ENCODE results near the gene SHD. TPM values are rescaled to one million over a fixed set of nuclear protein-coding genes. Genes with fewer than 3 reads are reported as not detected.

The SHD gene
- total RNA-seq, 1 experiment from 2014 or later = not detected

DNA sequence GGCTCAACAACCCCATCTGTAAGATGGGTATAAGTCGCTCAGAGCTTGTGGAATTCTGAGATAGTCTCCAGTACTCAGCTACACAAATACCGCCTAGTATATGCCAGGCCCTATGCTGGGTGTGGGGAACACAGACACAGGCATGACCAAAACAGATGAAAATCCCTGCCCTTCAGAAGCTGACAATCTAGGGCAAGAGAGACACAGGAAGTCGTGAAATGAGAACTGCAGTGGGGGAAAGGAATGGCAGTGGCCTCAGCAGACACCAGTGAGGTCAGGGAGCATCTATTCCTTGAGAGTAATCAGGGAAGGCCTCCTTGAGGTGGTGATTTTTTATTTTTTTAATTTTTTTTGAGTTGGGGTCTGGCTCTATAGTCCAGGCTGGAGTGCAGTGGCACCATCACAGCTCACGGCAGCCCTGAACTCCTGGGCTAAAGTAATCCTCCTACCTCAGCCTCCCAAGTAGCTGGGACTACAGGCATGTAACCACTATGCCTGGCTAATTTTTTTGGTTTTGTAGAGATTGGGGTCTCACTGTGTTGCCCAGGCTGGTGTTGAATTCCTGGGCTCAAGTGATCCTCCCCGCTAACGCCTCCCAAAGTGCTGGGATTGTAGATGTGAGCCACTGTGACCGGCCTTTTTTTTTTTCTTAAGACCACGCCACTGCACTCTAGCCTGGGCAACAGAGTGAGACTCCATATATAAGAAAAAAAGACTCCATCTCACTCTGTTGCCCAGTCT is 19.9 kb downstream of the SHD start:
- DNase-seq (ENCODE audit: low read depth) = no peak

DNA sequence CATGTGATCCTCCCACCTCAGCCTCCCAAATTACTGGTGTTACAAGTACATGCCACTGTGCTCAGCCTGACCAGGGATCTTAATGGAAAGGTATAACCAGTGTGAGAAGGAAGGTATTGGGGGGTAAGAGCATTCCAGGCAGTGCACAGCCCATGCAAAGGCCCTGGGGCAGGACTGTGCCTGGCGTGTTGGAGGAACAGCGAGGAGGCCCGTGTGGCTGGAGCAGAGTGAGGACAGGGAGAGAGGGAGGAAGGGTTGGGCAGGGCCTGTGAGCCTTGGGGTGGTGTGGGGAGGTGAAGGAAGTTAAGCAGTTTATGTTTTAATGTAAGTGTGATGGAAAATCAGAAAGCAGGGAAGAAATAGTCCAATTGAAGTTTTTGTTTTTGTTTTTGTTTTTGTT is 21.5 kb downstream of the SHD start:
- DNase-seq (ENCODE audit: low read depth) = no peak

DNA sequence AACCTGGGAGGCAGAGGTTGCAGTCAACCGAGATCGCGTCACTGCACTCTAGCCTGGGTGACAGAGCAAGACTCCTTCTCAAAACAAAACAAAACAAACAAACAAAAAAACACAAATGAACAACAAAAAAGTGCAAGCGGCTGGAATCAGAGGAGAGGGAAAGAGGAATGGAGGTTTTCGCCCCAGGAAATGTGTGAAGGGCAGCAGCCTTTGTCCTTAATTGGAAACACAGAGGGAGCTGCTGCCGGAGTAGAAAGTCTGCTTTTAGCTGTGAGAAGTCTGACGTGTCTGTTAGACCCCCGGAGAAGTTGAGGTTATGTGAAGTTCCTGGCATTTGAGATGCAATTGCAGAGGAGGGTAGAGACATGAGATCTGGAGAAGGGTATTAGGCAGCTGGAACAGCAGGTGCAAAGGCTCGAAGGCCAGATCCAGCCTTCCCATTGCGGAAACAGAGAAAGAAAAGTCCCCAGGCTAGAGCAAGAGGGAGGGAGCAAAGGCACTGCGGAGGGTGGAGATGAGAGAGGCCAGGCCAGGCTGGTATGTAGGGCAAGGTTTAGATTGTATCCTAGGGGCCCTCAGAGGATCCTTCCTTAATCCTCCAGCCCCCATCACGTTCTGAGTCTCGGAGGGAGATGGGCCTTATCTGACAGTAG is 22.6 kb downstream of the SHD start:
- no peak for DNase-seq (ENCODE audit: low read depth)

DNA sequence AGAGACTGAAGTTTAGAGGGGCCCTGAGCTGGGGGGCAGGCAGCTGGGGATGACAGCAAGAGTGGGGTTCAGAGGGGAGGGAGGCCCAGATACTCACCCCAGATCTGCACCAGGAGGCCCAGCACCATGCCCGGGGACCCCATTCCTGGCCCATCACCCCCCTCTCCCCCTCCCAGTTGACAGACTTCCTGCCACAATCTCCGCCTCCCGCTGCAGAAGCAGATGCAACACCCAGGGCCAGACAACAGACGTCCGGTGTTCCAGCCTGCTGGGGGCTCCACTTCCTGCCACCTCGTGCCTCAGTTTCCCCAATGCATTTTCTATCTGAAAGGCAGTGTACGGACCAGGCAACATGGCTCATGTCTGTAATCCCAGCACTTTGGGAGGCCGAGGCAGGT is 23.2 kb downstream of the SHD start, which contains the start of gene TMIGD2:
Gene TMIGD2, minus strand, starts transcription at position 147 of the 398 bp plus-strand sequence. Its CDS starts 4 bp downstream, at position 143.
- no peak for DNase-seq (ENCODE audit: low read depth)

DNA sequence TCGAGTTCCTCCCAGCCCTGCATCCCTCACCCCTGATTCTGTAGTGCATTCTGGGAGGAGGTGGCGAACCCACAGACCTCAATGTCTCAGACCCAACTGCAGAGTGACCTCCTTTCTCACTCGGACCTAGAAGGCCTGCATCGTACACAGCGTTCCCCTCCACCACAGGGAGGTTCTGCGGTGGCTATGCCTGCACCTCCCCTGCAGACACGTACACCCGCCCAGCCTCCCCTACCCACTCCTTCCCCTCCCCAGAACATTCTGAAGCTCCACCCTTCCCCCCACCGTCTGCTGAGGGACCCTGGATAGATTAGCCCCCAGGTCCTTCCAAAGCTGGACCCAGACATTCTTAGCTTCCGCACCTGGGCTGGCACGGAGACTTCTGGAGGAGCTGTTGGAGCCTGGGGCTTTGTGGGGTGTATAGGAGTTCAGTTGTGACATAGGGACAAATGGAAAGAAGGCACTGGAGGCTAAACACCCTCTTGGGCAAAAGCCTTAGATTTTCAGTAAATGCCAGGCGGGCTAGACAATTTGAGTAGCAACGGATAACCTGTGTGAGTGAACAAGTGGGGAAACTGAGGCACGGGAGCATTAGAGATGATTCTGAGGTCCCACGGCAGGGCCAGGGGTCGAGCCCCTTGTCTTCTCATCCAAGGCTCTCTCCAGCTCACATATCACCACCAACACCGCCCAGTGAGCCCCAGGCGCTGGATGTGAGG is 24.9 kb downstream of the SHD start:
- DNase-seq (ENCODE audit: low read depth) = no peak

DNA sequence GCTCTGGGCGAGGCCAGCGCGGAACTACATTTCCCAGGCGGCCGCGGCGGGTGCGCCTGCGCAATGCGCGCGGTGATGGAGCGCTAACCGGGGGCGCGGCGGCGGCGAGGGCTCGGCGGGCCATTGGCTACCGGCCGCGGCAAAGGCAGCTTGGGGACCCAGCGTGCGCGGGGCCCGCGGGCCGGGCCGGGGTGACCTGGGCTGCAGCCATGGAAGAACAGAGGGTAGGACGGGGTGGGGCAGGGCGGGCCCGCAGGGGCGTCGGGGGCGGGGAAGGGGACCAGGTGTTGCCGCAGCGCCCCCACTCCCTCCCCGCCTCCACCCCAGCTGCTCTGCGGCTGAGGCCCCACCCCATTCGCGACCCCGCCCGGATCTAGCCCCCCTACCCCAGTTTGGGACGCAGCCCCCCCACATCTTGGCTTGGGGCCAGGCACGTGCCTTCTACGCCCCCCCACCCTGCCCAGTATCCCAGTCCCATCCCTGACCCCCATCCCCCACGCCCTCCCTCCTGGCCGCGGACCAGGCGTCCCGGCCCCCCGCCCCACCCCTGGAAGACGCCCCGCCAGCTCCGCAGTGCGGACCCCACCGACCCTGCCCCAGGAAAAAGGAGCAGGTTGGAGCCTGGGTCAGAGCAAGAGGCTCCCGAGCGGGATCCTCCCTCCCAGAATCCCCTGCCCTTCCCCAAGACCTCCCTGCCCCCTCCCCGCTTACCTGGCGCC is 25.6 kb downstream of the SHD start, which contains the start of gene FSD1:
Gene FSD1, plus strand, starts transcription at position 61 of the 719 bp plus-strand sequence. Its CDS starts 149 bp downstream, at position 210.
- DNase-seq (ENCODE audit: low read depth) = peak; percentile 66

DNA sequence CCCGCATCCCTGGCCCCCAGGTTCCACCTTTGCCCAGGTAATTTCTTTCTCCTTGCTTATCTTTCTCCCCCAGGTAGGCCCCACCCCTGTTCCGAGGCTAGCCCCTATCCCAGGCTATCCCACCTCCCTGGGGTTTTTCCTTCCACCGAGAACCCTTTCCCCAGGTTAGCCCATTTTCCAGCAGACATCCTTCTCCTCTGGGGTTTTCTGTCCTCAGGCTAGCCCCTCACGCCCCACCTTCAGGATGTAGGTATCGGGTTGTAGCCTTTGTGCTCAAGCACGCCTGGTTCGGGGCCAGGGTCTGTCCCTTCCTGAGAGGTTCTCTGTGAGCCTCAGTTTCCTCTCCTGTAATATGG is 26.2 kb downstream of the SHD start:
- no peak for DNase-seq (ENCODE audit: low read depth)

DNA sequence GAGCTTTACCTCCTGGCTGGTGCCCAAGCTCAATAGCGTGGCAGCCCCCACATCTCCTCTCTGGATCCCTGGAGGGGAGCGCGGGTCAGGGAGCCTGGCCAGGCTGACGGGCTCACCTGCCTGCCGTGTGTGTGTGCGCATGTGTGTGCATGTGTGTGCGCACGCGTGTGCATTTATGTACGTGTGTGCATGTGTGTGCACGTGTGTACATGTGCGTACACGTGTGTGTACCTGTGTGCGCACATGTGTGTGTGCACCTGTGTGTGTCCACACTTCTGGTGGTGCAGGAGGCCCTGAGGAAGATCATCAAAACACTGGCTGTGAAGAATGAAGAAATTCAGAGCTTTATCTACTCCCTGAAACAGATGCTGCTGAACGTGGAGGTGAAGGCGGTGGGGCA is 26.6 kb downstream of the SHD start:
- no peak for DNase-seq (ENCODE audit: low read depth)

DNA sequence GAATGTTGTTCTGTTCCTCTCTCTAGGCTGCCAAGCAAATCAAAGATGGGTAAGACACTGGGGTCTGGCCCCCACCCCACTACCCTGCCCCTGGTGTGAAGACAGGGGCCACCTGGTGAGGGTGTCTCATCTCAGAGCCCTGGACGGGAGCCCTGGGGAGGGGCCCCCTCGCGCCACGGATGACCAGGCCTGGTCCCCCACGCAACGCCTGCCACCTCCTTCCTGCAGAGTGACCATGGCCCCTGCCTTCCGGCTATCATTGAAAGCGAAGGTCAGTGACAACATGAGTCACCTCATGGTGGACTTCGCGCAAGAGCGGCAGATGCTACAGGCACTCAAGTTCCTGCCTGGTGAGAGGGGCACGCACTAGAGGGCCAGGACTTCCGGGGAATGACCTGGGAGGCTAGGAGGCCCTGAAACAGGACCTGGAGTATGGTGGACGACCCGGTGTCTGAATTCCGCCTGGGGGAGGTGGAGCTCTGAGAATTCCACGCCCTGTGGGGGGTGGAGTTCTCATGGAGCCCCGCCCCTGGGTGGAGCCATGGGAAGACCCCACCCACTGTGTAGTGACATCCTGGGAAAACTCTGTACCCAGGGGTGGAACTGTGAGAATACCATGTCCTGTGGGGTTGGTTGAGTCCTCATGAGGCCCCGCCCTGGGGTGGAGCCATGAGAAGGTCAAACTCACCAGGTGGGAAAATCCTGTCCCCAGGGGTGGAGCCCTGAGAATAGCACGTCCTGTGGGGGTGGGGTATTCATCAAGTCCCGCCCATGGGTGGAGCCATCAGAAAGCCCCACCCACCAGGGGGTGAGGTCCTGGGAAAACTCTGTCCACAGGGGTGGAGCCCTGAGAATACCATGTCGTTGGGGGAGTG is 31.4 kb downstream of the SHD start:
- no peak for DNase-seq (ENCODE audit: low read depth)

DNA sequence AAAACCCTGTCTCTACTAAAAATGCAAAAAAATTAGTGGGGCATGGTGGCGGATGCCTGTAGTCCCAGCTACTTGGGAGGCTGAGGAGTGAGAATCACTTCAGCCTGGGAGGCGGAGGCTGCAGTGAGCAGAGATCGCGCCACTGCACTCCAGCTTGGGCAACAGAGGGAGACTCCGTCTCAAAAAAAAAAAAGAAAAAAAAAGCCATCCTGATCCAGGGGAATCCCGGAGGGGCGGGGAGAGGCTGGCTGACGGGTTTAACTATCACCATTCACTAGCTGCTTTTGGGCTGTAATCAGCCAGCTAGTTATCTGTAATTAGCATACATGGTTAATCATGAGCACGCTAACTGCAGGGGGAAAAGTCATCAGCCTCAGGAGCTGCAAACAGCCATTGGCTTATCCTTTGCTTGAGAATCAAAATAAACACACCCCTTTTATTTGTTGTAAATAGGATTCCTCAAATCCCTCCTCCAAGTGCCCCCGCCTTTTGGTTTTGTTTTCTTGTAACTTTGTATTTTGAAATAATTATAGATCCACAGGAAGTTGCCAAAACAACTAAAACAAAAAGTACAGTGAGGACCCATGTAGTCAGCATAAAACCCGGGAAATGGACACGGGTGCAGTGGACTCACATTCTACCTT is 34.9 kb downstream of the SHD start:
- no peak for DNase-seq (ENCODE audit: low read depth)

DNA sequence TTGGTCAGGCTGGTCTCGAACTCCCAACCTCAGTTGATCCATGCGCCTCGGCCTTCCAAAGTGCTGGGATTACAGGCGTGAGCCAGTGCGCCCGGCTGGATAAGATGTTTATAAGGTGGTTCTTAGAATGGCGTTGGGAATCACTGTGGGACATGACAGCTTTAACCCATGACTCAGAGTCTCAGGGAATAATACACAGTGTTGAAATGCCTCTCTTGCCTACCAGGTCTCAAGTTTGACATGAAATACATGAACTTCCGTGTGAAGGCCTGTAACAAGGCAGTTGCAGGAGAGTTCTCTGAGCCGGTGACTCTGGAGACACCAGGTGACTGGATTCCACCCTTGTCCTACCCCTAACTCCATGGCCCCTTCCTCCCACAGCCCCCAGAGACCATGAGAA is 37.9 kb downstream of the SHD start:
- DNase-seq (ENCODE audit: low read depth) = no peak

DNA sequence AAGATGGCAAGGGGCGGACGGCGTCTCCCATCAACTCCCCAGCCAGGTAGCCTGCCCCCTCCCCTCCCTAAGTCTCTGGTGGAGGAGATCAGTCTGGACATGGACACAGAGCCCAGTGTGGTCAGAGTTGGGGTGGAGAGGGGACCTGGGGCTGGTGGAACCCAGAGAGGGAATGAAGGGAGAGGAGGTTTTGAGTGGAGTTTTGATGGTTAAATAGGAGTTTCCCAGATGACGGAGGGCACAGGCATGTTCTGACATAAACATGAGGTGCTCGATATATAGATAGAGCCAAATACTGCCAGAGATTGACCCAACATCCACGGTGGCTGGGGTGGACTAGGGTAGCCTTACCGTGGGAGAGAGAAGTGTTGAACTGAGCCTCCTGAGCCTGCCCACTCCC is 39.4 kb downstream of the SHD start:
- DNase-seq (ENCODE audit: low read depth) = no peak

DNA sequence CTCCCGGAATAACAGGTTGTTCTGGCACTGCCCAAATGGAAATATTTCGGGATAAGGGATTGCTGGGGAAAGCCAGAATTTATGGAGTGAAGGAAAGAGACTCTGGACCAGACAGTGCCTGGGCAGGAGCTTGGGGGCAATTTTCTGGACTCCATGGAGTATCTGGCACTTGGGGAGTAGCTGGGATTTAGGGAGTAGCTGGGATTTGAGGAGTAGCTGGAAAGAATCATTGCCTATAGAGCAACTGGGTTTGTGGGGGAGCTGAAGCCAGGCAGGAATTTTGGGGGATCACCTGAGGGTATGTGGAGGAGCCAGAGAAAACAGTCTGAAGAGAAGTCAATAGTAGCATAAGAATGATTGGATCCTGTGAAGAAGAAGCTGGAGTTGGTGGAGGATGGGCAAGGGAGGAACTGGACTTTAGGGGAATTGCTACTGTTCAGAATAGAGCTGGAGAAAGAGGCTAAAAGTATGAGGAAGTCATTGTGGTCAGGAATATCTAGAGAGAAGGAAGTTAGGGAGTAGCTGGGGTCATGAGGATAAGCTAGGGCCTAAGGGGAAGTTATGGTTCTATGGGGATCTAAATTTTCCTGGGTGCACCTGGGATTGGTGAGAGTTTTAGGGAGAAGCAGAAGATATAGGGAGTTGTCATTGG is 40.1 kb downstream of the SHD start:
- DNase-seq (ENCODE audit: low read depth) = no peak

DNA sequence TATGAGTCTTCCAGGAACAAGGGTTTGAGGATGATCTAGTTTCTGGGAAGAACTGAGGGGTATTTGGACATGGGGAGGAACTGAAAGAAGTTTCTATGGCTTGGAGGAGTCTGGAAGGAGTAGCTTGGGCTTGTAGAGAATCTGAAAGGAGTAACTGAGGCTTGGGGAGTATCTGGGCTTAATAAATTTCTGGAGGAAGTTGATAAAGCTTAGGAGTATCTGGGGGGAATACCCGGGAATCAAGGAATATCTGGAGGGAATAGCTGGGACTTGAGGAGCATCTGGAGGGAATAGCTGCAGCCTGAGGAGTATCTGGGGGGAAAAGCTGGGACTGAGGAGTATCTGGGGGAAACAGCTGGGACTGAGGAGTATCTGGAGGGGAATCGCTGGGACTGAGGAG is 41.4 kb downstream of the SHD start:
- no peak for DNase-seq (ENCODE audit: low read depth)

DNA sequence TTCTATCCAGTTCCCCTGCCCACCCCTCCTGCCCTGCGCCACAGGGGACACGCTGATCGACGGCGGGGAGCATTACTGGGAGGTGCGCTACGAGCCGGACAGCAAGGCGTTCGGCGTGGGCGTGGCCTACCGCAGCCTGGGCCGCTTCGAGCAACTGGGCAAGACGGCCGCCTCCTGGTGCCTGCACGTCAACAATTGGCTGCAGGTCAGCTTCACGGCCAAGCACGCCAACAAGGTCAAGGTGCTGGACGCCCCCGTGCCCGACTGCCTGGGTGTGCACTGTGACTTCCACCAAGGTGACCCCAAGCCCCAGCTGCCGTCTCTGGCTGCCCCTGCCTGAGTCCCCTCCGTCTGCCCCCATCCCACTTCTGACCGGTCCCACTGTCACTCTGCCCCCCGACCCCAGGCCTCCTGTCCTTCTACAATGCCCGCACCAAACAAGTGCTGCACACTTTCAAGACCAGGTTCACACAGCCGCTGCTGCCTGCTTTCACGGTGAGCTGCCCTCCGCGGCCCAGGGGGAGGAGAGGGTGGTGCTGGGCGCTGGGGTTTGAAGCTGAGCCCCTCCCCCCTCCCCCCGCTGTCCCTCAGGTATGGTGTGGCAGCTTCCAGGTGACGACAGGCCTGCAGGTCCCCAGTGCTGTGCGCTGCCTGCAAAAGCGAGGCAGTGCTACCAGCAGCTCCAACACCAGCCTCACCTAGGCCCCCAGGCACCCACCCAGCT is 44.0 kb downstream of the SHD start:
- no peak for DNase-seq (ENCODE audit: low read depth)

DNA sequence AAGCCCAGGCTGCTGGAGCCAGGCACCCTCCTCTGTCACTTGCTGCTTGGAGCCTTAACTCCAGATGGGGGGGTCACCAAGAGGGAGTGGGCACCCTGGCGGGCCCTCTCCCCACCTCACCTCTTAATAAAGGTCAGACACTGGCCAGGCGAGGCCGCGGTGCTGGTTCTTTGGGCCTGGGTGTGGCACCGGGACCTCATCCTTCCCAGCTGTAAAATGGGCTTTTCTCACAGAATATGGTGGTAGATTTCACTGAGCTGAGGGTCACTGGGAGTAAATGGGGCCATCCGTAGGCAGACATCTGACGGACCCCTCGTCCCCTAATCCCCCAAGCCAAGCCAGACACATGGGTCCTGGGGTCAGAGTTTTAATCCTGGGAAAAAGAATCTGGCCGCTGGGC is 44.6 kb downstream of the SHD start:
- no peak for DNase-seq (ENCODE audit: low read depth)

DNA sequence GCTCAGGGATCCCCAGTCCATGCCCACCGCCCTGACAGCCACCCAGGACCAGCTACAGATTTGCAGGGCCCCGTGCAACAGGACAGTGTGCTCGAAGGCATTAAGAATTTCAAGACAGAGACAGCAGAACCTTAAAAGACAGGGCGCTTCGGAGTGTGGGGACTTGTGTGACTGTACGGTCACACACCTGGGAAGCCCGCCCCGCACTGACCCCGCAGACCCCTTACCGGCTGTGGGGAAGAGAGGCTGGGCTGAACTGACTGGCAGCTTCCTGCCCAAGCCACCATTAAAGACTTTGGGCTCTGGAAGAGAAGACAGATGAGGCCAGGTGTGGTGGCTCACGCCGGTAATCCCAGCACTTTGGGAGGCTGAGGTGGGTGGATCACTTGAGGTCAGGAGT is 45.2 kb downstream of the SHD start:
- DNase-seq (ENCODE audit: low read depth) = no peak

DNA sequence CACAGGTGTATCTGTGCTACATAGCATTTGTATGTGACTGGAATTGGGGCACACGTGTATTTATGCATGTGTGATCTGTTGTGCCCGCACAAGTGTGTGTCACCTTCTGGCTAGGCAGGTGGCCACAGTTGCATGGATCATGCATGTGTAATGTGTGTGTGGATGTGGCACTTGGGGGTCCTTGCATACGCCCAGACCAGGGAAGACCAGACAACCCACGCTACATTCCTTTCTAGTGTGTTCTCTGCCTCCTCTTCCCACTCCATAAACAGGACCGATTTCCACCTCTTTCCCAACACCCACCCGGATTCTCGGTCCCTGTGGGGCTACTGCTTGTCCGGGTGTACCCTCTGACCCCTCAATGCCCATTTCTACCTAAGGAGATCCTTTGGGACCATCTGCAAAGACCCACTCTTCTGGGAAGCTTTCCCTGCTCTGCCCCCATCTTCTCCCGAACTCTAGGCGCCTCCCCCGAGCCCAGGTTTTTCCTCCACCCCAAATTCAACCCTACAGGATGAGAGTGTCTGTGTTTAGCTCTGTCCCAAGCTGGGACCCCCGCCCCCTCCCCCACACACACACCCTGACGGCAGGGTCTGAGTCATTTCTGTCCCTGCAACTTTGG is 47.3 kb downstream of the SHD start:
- no peak for DNase-seq (ENCODE audit: low read depth)

DNA sequence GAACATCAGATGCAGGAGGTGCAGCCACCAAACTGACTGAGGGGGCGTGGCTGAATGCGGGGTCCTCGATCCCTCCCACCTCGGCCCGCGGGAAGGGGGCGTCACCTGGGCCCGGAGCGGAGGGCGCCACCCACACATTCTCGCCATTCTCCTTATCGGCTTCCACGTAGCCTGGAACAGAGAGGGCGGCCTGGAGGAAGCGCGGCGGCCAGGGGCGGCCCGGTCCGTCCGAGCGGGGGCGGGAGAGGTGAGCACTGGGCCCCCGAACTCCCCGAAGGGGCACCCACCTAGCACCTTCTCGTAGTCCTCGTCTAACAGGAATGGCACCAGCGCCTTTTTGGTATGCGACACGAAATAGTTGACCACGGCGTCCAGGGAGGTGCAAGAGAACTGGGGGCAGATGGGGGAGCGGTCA is 47.8 kb downstream of the SHD start:
- no peak for DNase-seq (ENCODE audit: low read depth)
